ENCODE results near the gene GNAS.
A peak's percentile ranks its signal among the peaks of the same experiment; 100 is the strongest.

GNAS gene

DNA sequence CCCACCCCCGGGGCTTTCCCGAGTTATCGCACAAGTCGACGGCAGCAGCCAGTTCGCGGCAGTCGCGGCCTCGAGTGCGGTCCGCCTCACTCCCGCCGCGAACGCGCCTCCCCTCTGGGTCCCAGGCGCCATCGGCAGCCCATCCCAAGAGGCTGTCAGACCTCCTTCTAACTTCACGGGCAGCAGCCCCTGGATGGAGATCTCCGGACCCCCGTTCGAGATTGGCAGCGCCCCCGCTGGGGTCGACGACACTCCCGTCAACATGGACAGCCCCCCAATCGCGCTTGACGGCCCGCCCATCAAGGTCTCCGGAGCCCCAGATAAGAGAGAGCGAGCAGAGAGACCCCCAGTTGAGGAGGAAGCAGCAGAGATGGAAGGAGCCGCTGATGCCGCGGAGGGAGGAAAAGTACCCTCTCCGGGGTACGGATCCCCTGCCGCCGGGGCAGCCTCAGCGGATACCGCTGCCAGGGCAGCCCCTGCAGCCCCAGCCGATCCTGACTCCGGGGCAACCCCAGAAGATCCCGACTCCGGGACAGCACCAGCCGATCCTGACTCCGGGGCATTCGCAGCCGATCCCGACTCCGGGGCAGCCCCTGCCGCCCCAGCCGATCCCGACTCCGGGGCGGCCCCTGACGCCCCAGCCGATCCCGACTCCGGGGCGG lies 1.6 kb downstream of the GNAS start:
- ATAC-seq (no peak), DNase-seq (no peak)

DNA sequence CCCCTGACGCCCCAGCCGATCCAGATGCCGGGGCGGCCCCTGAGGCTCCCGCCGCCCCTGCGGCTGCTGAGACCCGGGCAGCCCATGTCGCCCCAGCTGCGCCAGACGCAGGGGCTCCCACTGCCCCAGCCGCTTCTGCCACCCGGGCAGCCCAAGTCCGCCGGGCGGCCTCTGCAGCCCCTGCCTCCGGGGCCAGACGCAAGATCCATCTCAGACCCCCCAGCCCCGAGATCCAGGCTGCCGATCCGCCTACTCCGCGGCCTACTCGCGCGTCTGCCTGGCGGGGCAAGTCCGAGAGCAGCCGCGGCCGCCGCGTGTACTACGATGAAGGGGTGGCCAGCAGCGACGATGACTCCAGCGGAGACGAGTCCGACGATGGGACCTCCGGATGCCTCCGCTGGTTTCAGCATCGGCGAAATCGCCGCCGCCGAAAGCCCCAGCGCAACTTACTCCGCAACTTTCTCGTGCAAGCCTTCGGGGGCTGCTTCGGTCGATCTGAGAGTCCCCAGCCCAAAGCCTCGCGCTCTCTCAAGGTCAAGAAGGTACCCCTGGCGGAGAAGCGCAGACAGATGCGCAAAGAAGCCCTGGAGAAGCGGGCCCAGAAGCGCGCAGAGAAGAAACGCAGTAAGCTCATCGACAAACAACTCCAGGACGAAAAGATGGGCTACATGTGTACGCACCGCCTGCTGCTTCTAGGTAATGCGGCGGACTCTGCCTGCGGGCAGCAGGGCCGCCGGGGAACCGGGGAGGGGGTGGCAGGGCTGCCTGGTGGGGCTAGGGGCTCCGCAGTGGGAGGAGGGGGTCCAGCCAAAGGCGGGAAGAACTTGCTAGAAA lies 2.3 kb downstream of the GNAS start:
- DNase-seq (no peak), ATAC-seq (no peak)

GRCh38 chr20:58855506-58856389 lies 3.2 kb downstream of the GNAS start:
- no peak for DNase-seq
- ATAC-seq, result no peak

GRCh38 chr20:58863044-58863790 lies 10.7 kb downstream of the GNAS start:
- ATAC-seq, result no peak
- no peak for DNase-seq

DNA sequence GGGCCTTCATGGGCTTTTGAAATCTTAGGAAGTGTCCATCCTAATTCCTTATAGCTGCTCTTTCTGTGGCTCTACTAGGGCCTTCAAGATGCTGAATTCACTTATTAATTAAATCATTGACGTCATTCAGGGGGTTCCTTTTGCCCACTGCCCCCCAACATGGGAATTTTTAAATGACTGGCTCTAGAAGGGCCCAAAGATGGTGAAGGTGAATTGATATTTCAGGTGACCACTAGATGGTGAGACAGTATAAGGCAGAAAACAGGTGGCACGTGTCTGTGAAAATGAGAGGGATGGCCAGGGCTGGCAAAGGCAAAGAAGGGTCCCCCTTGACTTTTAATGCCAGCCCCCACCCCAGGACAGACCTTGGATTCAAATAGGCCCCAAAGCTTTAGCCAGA lies 11.8 kb downstream of the GNAS start:
- no peak for DNase-seq

GRCh38 chr20:58865843-58866242 lies 13.3 kb downstream of the GNAS start:
- ATAC-seq (no peak), DNase-seq (no peak)

More for the DNA sequence above, 11.8 kb downstream of the GNAS start:
- no peak for ATAC-seq

DNA sequence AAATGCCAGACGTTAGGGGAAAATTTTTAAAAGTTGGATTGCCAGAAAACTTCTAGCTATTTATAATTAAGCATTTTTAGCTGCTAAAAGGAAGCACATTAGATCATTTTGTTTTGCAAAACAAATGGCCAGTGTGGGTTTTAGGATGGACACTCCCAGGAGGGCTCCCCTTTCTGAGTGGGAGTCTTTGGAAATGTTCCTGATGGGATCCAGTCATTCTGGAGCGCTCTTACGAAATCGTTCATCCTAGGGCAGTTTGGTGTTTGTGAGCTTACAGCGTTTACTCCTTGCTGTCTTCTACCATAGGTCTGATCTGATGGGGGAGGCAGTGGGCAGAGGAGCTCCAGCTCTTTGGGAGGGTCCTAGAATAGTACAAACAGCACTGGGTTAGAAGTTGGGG lies 14.7 kb downstream of the GNAS start:
- ATAC-seq (no peak), DNase-seq (no peak)

DNA sequence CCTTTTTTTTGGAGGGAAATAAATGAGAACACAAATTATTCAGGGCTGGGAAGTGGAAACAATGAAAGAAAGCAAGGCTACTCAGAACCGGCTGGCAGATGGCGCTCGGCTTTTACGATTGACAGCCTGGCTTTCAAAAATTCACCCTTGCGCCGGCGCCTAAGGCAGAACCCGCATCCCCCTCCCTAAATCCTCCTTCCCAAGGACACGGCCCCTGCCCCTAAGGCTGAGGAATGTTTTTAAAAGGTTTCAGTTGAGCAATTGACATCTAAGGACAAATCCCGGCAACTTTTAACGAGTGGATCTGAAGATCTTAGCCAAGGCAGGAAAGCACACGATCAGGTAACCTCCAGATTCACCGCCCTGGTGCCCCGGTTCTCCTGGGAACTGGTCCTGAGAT lies 16.3 kb downstream of the GNAS start:
- no peak for DNase-seq

GRCh38 chr20:58869662-58870227 lies 17.2 kb downstream of the GNAS start:
- ATAC-seq (no peak), DNase-seq (no peak)

More for the DNA sequence above, 16.3 kb downstream of the GNAS start:
- no peak for ATAC-seq

GRCh38 chr20:58870293-58871014 lies 17.9 kb downstream of the GNAS start:
- peak; percentile 66 for DNase-seq
- peak; percentile 63 for ATAC-seq

- ATAC-seq (no peak), DNase-seq (no peak)
These were observed 19.1 kb downstream of the GNAS start for GRCh38 chr20:58871533-58872102.

- ATAC-seq, result no peak
- no peak for DNase-seq
These were observed 22.0 kb downstream of the GNAS start for GRCh38 chr20:58874469-58874868.

GRCh38 chr20:58875111-58875510 lies 22.6 kb downstream of the GNAS start:
- DNase-seq, result no peak
- ATAC-seq, result no peak

GRCh38 chr20:58875541-58876134 lies 23.1 kb downstream of the GNAS start:
- no peak for DNase-seq
- no peak for ATAC-seq

DNA sequence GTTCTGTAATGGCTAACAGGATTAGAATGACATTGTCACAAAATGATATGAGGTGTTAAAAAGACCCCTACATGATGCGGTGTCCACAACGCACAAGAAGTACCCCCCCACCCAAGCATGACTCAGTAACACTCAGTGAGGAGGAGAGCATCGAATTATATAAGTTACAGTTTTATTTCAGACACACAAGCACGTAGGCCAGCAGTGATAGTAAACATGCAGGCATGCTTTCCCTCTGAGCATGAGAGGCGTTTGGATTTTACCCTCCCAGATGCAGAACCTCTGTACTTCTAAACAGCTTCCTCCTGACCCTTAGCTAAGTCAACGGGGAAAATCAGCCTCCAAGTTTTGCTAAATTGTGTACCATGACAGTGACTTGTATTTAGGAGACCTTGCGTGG lies 23.9 kb downstream of the GNAS start:
- no peak for DNase-seq
- no peak for ATAC-seq

- ATAC-seq, result no peak
- no peak for DNase-seq
These were observed 24.8 kb downstream of the GNAS start for GRCh38 chr20:58877050-58877975.

DNA sequence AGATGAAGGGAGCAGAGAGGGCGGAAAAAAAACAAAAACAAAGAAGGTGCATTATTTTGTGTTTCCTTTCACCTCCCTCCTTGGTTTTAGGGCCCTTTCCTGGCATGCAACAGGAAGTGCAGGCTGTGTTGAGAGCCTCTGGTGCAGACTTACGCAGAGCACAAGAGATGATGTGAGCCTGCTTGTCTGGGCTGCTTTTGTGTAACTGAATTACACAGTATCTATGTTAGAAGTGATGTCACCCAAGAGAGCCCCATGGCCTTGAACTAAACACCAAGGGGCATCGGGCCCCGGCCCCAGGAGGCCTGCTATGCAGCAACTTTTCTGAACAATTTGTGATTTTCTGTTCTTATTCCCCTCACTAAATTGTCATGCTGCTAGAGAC lies 25.5 kb downstream of the GNAS start:
- DNase-seq (no peak), ATAC-seq (peak; percentile 36)

- ATAC-seq (no peak), DNase-seq (no peak)
These were observed 25.9 kb downstream of the GNAS start for GRCh38 chr20:58878399-58878798.

DNA sequence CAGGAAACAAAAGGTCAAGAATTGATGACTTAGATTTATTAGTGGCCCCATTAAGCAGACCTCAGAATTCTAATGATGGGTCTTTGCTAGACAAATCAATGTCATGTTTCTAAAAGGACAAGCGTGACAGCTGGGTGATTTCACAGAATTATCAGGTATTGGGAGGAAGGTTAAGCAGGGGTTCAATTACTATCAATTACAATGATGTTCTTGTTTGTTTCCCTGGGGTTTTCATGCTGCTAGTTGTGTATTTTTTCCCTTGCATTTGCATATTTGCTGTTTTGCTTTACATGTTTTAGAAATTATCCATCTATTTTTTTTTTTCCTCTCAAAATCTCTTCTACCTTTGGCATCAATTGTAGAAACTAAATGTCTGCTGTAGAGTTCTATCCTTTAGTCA lies 27.9 kb downstream of the GNAS start:
- ATAC-seq, result no peak
- DNase-seq, result no peak
